ENCODE results near the gene PRADC1.

Gene PRADC1

DNA sequence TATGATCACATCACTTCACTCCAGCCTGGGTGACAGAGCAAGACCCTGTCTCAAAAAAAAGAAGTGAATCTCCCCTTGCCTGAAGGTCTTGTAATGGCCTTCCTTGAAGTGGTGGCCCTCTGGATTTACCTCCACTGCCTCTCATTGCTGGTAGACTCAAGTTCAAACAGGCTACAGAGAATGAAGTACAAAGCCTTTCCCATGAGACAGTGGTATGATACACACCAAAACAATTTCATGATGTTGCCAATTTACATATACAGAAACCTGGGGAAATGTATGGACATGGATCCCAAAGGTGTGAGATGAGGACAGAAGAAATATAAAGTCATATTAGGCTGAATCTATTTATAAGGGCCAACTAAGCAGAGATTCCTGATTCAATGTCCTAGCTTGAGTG, 35.5 kb downstream of the PRADC1 start:
- POLR2A ChIA-PET: no interaction called here
- TF ChIP-seq, protein P1, sequence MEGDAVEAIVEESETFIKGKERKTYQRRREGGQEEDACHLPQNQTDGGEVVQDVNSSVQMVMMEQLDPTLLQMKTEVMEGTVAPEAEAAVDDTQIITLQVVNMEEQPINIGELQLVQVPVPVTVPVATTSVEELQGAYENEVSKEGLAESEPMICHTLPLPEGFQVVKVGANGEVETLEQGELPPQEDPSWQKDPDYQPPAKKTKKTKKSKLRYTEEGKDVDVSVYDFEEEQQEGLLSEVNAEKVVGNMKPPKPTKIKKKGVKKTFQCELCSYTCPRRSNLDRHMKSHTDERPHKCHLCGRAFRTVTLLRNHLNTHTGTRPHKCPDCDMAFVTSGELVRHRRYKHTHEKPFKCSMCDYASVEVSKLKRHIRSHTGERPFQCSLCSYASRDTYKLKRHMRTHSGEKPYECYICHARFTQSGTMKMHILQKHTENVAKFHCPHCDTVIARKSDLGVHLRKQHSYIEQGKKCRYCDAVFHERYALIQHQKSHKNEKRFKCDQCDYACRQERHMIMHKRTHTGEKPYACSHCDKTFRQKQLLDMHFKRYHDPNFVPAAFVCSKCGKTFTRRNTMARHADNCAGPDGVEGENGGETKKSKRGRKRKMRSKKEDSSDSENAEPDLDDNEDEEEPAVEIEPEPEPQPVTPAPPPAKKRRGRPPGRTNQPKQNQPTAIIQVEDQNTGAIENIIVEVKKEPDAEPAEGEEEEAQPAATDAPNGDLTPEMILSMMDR (IDR thresholded peaks at IDR 0.05; ENCODE audit: insufficient read depth, low read length, missing control alignments): no peak
- no peak for DNase-seq (ENCODE audit: low read depth, low spot score)
- CTCF ChIA-PET: interaction anchor here (1.4 to 3.3 kb wide), 3 partner anchors 15 to 304 kb away, joined by 5 to 12 read pairs (median 6); no protein-coding TSS in a partner anchor
- H3K4me3 ChIP-seq (ENCODE audit: low read depth, low read length): no peak overlapping the region

DNA sequence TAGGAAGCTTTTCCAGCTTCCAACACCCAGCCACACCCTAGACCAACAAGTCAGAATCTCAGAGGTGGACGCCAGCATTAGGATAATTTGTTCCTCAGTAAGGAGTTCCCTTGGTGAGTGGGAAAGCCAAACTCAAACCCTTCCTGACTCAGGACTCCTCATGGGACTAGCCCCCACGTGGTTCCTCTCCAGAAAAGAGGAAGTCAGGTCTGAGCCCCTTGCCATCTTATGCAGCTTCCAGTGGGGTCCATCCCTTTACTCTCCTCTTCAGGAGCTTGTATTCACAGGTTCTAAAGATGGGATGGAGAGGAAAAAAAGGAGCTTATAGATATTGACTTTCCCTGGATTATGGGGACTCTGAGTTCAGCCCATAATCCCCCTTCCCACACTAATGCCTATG, 45.5 kb downstream of the PRADC1 start:
- H3K4me3 ChIP-seq (ENCODE audit: low read depth, low read length): no peak overlapping the region
- DNase-seq (ENCODE audit: low read depth, low spot score): no peak
- TF ChIP-seq, protein P1 (IDR thresholded peaks at IDR 0.05; ENCODE audit: insufficient read depth, low read length, missing control alignments): no peak
- POLR2A ChIA-PET: no interaction called here
- CTCF ChIA-PET: interaction anchor here (1.2 to 3.0 kb wide), 3 partner anchors 10 to 300 kb away, joined by 4 to 35 read pairs (median 8); partner anchors contain the start of gene SPR

DNA sequence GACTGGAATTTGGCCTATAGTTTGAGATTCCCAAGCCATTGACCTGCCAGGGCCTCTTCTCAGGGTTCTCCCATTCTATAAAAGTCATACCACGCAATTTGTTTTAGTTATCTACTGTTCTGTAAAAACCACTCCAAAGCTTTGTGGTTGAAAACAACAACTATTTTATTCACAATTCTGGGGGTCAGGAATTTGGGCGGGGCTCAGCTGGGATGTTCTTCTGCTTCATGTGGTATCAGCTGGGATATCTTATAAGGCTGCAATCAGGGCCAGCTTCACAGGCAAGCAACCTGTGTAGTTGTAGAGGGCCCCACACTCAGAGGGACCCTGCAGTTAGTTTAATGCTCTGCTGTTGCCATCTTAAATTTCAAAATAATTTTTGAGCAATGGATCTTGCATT, 47.1 kb downstream of the PRADC1 start:
- CTCF ChIA-PET: interaction anchor here (0.8 to 1.7 kb wide), 3 partner anchors 9 to 295 kb away, joined by 3 to 10 read pairs (median 4); no protein-coding TSS in a partner anchor
- no peak overlapping the region for H3K4me3 ChIP-seq (ENCODE audit: low read depth, low read length)
- no peak for DNase-seq (ENCODE audit: low read depth, low spot score)
- POLR2A ChIA-PET: interaction anchor here (0.7 kb wide), 1 partner anchor 9 kb away, joined by 3 read pairs; no protein-coding TSS in a partner anchor
- TF ChIP-seq, protein P1 (IDR thresholded peaks at IDR 0.05; ENCODE audit: insufficient read depth, low read length, missing control alignments): no peak

Measured in AG04449 (cell line).